A549 (cell line): ENCODE data around the gene MYF6.

ENCODE experiments used
- BCL3 ChIP-seq: fragments of >200 bp; sonication (Bioruptor Twin); formaldehyde crosslinking; IDR thresholded peaks from 3 replicates; pipeline ENCODE4 v1.6.1; 2016
- CTCF ChIP-seq: fragments of >200 bp; sonication (Bioruptor Twin); formaldehyde crosslinking; IDR thresholded peaks from 3 replicates; pipeline ENCODE4 v1.5.1; 2016
- E2F6 ChIP-seq: IDR thresholded peaks from 2 replicates; pipeline ENCODE4 v1.6.1; 2012; ENCODE audit warnings: low read depth, borderline replicate concordance
- MAFK ChIP-seq: fragments of 450-650 bp; IDR thresholded peaks from 2 replicates; pipeline ENCODE4 v1.6.1; 2014; ENCODE audit not compliant: partially characterized antibody
- TF ChIP-seq, protein P1 (sequence below): fragments of 250-450 bp; sonication (Bioruptor Pico); IDR thresholded peaks from 2 replicates; pipeline ENCODE4 v1.5.0; 2021; ENCODE audit warnings: mild to moderate bottlenecking, moderate library complexity, borderline replicate concordance

DNA sequence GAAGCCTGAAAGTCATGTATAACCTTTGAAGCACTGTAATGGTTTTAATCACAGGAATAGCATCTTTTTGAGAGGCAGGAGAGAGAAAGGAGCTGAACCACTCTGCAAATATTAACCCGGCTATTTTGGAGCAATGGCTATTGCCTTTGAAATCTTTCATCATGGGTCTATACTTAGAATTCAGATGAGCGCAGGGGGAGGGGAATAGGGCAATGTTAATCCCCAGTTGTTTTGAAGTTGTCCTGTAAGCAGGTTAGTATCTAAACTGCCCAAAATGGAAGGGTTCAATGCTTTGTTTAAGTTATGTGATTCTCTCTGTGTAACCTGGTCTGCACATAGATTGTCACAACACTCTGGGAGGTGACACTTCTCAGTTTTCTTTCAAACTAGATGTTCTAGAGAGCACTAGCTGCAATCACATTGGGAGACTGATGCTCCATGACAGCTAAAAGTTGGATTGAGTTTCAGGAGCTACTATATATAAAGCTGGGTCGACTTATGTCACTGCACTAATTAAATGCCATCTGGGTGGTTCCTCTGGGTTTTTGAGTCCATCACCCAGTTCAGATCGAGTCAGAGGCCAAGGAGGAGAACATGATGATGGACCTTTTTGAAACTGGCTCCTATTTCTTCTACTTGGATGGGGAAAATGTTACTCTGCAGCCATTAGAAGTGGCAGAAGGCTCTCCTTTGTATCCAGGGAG is at the start of gene MYF6:
- TF ChIP-seq CTCF (no peak), MAFK (no peak), BCL3 (no peak), E2F6 (no peak)
- TF ChIP-seq, protein P1, sequence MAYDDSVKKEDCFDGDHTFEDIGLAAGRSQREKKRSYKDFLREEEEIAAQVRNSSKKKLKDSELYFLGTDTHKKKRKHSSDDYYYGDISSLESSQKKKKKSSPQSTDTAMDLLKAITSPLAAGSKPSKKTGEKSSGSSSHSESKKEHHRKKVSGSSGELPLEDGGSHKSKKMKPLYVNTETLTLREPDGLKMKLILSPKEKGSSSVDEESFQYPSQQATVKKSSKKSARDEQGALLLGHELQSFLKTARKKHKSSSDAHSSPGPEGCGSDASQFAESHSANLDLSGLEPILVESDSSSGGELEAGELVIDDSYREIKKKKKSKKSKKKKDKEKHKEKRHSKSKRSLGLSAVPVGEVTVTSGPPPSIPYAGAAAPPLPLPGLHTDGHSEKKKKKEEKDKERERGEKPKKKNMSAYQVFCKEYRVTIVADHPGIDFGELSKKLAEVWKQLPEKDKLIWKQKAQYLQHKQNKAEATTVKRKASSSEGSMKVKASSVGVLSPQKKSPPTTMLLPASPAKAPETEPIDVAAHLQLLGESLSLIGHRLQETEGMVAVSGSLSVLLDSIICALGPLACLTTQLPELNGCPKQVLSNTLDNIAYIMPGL: no peak
